DND-41 (cell line): Measurements from ENCODE around the gene CFAP91.

ENCODE experiments used
- ATAC-seq: fragments of 200-7000 bp; cut with Tn5 transposase; 3 replicates; pipeline ENCODE4 v1.9.1; 2021; ENCODE audit warnings: low read depth; ENCODE audit not compliant: insufficient read depth
- DNase-seq: peaks from one replicate; pipeline ENCODE4 v3.0.0-alpha.2; 2020
- H2AFZ ChIP-seq: 2 replicates; pipeline ENCODE4 v1.6.0; 2012; ENCODE audit warnings: low read depth, low read length
- H3K27ac ChIP-seq: 2 replicates; pipeline ENCODE4 v1.5.1; 2012; ENCODE audit warnings: low read length, inconsistent platforms
- H3K27me3 ChIP-seq: fragments of 200-600 bp; sonication (generic); 2 replicates; pipeline ENCODE4 v1.6.0; 2012; ENCODE audit warnings: low read length, mild to moderate bottlenecking, inconsistent platforms; ENCODE audit not compliant: insufficient read depth, poor library complexity
- H3K36me3 ChIP-seq: 2 replicates; pipeline ENCODE4 v1.5.1; 2012; ENCODE audit warnings: low read length, inconsistent platforms; ENCODE audit not compliant: insufficient read depth
- H3K4me1 ChIP-seq: 2 replicates; pipeline ENCODE4 v1.5.1; 2012; ENCODE audit warnings: mild to moderate bottlenecking, low read length; ENCODE audit not compliant: insufficient read depth
- H3K4me2 ChIP-seq: 2 replicates; pipeline ENCODE4 v1.6.0; 2012; ENCODE audit warnings: mild to moderate bottlenecking, moderate library complexity, low read length, inconsistent platforms; ENCODE audit not compliant: insufficient read depth
- H3K4me3 ChIP-seq, 2 experiments: fragments of 200-600 bp in 1 of 2; shearing (Covaris generic) in 1 of 2; 2 replicates each; pipeline ENCODE4 v1.5.1; 2012 to 2016; ENCODE audit warnings: inconsistent platforms in 2 of 2, low read length in 2 of 2, mild to moderate bottlenecking in 2 of 2, low read depth in 1 of 2, moderate library complexity in 1 of 2
- H3K79me2 ChIP-seq: 2 replicates; pipeline ENCODE4 v1.6.0; 2012; ENCODE audit warnings: low read length, inconsistent platforms; ENCODE audit not compliant: insufficient read depth
- H3K9ac ChIP-seq: 2 replicates; pipeline ENCODE4 v1.6.0; 2012; ENCODE audit warnings: low read depth, mild to moderate bottlenecking, inconsistent platforms, low read length, moderate library complexity
- H3K9me3 ChIP-seq: 2 replicates; pipeline ENCODE4 v1.5.1; 2012; ENCODE audit warnings: low read length, moderate library complexity, mild to moderate bottlenecking, inconsistent platforms; ENCODE audit not compliant: insufficient read depth, severe bottlenecking
- H4K20me1 ChIP-seq: 2 replicates; pipeline ENCODE4 v1.6.0; 2012; ENCODE audit warnings: low read length; ENCODE audit not compliant: insufficient read depth
- EZH2 ChIP-seq: IDR thresholded peaks from 3 replicates; pipeline ENCODE4 v1.6.1; 2012; ENCODE audit warnings: borderline replicate concordance, low read depth, mild to moderate bottlenecking, moderate library complexity, low read length, inconsistent platforms; ENCODE audit not compliant: severe bottlenecking
- TF ChIP-seq, protein P1 (sequence below): IDR thresholded peaks from 2 replicates; pipeline ENCODE4 v1.5.1; 2012; ENCODE audit warnings: borderline replicate concordance, low read length, moderate library complexity, mild to moderate bottlenecking; ENCODE audit not compliant: poor library complexity, severe bottlenecking; ENCODE audit errors: extremely low read depth

The CFAP91 gene

DNA sequence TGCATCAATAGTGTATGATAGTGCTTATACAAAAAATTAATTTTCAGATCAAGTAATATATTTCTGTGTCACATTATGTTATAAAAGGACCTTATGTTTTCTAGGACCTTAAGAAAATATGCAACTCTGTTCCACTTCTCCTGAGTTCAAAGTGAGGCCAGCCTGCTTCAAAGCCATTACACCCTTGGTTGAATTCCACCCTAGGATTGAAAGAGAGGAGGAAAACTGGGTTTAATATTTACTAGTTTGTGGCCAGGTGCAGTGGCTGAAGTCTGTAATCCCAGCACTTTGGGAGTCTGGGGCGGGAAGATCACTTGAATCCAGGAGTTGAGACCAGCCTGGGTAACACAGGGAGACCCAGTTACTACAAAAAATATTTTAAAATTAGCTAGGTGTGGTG lies 46.2 kb downstream of the CFAP91 start:
- Histone ChIP-seq H3K9ac (no peak overlapping the region), H2AFZ (no peak overlapping the region), H3K4me2 (no peak overlapping the region), H4K20me1 (no peaks in the 10 kb centered on the region), H3K27ac (no peak overlapping the region), H3K79me2 (no peaks in the 10 kb centered on the region), H3K9me3 (no peaks in the 10 kb centered on the region), H3K4me3 (no peak overlapping the region), H3K36me3 (no peaks in the 10 kb centered on the region), H3K27me3 (peaks cover 5% of the 10 kb centered on the region), H3K4me1 (no peaks in the 10 kb centered on the region)
- no peak for DNase-seq
- no peak for TF ChIP-seq EZH2
- TF ChIP-seq, protein P1, sequence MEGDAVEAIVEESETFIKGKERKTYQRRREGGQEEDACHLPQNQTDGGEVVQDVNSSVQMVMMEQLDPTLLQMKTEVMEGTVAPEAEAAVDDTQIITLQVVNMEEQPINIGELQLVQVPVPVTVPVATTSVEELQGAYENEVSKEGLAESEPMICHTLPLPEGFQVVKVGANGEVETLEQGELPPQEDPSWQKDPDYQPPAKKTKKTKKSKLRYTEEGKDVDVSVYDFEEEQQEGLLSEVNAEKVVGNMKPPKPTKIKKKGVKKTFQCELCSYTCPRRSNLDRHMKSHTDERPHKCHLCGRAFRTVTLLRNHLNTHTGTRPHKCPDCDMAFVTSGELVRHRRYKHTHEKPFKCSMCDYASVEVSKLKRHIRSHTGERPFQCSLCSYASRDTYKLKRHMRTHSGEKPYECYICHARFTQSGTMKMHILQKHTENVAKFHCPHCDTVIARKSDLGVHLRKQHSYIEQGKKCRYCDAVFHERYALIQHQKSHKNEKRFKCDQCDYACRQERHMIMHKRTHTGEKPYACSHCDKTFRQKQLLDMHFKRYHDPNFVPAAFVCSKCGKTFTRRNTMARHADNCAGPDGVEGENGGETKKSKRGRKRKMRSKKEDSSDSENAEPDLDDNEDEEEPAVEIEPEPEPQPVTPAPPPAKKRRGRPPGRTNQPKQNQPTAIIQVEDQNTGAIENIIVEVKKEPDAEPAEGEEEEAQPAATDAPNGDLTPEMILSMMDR: no peak
- ATAC-seq: no peak

- TF ChIP-seq EZH2: no peak
- TF ChIP-seq, protein P1: no peak
- Histone ChIP-seq H2AFZ (no peak overlapping the region), H3K4me2 (no peak overlapping the region), H3K27ac (no peak overlapping the region), H3K79me2 (no peaks in the 10 kb centered on the region), H3K4me1 (no peaks in the 10 kb centered on the region), H3K4me3 (no peak overlapping the region), H3K27me3 (peaks cover 5% of the 10 kb centered on the region), H3K9me3 (no peaks in the 10 kb centered on the region), H4K20me1 (no peaks in the 10 kb centered on the region), H3K36me3 (no peaks in the 10 kb centered on the region), H3K9ac (no peak overlapping the region)
- no peak for DNase-seq
- no peak for ATAC-seq
These were observed 48.6 kb downstream of the CFAP91 start for GRCh38 chr3:119751423-119751822.
